GOT3 (cell line): ENCODE results near the gene HSPA1L.
"Not testable (repeated sequence)": the region's sequence is repeated elsewhere in the genome, so short reads cannot be mapped to it uniquely, and the experiment has no call there.

Experiments used
- DNase-seq: peaks from one replicate; lab custom pipeline; 2025; ENCODE audit warnings: mixed read lengths; lab: John Stamatoyannopoulos, UW

HSPA1L gene

DNA sequence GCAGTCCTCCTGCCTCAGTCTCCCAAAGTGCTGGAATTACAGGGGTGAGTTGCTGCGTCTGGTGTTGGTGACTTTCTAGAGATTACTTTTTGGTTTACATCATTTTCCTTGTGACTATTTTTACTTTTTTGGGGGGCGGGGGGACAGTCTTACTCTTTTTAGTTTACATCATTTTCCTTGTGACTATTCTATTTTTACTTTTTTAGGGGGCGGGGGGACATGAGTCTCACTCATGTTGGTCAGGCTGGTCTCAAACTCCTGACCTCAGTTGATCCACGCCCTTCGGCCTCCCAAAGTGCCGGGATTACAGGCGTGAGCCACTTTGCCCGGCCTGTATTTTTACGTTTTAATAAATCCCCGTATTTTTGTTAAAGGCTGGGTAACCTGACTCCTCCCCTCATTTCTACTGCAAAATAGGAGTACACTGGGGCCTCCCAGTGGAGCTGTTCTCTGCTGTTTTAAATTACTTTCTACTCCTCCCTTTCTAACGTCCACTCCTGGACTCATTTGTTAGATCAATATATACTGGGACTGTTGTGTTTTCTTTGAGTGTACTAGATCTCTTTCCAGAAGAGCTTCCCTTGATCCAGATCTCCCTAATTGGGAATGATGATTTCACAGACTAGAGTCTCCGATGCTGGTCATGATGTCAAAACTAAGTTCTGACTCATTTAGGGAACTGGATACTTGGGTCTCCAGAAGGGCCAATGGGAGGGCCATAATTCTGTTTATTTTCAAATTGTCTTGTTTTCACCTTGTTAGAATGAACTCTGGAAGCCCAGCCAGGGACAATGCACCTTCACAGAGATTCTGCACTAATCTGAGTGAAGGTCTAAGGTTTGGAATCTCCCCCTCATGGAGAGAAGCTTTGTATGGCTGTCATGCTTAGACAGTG is 21.6 kb upstream of the HSPA1L start:
- DNase-seq: no peak

DNA sequence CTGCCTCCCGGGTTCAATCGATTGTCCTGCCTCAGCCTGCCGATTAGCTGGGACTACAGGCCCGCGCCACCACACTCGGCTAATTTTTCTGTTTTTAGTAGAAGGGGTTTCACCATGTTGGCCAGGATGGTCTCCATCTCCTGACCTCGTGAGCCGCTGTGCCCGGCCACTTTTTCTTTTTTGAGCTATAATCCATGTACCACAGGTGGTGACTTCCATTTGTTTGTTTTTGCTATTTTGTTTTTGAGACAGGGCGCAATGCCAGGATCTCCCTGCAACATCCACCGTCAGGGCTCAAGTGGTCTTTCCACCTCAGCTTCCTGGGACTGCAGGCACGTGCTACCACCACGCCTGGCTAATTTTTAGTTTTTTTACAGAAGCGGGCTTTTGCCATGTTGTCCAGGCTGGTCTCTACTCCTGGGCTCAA is 21.0 kb upstream of the HSPA1L start:
- no peak for DNase-seq

DNA sequence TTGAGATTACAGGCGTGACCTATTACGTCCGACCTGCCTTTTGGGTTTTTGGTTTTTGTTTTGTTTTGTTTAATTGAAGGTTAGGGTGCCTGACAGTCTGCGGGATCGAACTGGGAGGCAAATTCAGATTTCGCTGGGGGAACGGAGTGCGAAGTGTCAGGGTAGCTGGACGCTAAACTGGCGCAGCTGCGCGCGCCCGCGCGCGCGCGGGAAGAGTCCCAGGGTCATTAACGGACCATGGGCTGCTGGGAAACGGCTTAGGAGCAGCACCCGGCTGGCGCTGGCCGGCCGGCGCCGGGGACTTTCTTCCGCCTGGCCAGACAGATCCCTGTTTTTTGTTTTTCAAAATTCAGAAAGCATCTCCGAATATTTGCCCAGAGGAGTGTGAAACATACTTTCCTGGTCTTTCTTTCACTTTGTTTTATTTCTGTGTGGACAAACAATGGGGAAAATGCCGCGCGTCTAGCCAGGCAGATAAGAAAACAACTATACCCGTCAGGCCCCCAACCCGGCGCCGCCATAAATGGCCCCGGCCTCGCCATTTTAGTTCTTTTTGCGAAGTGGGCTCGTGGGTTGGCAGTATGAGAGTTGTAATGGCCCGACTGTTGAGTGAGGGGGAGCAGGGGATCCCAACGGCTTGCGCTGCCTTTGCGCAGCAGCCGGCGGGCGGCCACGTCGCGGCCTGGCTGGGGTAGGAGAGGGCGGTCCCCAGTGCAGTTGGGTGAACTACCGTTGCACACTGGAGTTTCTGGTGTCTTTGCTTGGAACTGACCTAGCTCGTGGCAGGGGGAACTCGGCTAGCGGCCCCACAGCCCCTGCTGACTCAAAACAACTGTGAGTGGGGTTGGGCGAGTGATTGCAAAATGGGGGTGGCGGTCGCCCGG is 19.5 kb upstream of the HSPA1L start:
- peak; percentile 39 for DNase-seq

DNA sequence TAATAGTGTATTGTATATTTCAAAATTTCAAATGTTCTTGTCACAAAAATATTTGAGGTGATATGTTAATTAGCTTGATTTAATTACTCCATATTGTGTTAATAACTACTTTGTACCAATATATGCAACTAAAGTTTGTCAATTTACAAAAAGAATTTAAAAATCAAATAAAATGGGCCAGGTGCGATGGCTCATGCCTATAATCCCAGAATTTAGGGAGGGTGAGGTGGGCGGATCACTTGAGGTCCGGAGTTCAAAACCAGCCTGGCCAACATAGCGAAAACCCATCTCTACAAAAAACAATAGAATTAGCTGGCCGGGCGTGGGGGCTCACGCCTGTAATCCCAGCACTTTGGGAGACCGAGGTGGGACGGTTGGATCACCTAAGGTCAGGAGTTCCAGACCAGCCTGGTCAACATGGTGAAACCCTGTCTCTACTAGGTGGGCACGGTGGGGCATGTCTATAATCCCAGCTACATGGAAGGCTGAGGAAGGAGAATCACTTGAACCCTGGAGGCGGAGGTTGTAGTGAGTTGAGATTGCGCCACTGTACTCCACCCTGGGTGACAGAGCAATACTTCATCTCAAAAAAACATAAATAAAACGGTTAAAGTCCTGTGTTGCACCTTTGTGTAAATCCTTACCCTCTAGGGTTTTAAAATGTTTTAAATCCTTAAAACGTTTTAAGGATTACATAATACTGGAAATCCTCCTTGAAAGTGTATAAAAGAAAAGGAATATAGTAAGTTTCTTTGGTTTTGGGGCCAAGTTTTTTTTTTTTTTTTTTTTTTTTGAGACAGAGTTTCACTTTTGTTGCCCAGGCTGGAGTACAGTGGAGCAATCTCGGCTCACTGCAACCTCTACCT is 16.5 kb upstream of the HSPA1L start:
- DNase-seq: no peak

DNA sequence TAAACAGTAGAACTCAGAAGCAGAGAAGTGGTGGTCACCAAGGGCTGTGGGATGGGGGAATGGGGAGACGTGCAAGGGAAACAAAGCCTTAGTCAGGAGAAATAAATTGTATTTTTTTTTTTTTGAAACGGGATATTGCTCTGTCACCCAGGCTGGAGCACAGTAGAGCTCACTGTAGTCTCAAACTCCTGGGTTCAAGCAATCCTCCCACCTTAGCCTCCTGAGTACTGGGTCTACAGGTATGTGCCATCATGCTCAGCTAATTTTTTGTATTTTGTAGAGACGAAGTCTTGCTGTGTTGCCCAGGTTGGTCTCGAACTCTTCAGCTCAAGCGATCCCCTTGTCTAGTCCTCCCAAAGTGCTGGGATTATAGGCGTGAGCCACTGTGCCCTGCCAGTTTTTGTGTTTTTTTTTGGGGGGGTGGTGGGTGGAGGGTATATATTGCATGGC is 15.8 kb upstream of the HSPA1L start:
- DNase-seq: no peak

DNA sequence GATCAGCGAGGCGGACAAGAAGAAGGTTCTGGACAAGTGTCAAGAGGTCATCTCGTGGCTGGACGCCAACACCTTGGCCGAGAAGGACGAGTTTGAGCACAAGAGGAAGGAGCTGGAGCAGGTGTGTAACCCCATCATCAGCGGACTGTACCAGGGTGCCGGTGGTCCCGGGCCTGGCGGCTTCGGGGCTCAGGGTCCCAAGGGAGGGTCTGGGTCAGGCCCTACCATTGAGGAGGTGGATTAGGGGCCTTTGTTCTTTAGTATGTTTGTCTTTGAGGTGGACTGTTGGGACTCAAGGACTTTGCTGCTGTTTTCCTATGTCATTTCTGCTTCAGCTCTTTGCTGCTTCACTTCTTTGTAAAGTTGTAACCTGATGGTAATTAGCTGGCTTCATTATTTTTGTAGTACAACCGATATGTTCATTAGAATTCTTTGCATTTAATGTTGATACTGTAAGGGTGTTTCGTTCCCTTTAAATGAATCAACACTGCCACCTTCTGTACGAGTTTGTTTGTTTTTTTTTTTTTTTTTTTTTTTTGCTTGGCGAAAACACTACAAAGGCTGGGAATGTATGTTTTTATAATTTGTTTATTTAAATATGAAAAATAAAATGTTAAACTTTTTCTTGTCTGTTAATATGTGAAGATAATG is 14.7 kb upstream of the HSPA1L start:
- no peak for DNase-seq

DNA sequence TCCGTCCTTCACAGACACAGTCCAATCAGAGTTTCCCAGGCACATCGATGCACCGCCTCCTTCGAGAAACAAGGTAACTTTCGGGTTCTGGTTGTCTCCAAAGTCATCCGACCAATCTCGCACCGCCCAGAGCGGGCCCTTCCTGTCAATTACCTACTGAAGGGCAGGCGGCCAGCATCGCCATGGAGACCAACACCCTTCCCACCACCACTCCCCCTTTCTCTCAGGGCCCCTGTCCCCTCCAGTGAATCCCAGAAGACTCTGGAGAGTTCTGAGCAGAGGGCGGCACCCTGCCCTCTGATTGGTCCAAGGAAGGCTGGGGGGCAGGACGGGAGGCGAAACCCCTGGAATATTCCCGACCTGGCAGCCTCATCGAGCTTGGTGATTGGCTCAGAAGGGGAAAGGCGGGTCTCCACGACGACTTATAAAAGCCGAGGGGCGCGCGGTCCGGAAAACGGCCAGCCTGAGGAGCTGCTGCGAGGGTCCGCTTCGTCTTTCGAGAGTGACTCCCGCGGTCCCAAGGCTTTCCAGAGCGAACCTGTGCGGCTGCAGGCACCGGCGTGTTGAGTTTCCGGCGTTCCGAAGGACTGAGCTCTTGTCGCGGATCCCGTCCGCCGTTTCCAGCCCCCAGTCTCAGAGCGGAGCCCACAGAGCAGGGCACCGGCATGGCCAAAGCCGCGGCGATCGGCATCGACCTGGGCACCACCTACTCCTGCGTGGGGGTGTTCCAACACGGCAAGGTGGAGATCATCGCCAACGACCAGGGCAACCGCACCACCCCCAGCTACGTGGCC is 12.4 kb upstream of the HSPA1L start, which contains the start of gene HSPA1B:
Gene HSPA1B (plus strand): TSS at position 453 of the 794 bp plus-strand sequence. CDS start 213 bp downstream, at position 666.
- peak; percentile 99 for DNase-seq

DNA sequence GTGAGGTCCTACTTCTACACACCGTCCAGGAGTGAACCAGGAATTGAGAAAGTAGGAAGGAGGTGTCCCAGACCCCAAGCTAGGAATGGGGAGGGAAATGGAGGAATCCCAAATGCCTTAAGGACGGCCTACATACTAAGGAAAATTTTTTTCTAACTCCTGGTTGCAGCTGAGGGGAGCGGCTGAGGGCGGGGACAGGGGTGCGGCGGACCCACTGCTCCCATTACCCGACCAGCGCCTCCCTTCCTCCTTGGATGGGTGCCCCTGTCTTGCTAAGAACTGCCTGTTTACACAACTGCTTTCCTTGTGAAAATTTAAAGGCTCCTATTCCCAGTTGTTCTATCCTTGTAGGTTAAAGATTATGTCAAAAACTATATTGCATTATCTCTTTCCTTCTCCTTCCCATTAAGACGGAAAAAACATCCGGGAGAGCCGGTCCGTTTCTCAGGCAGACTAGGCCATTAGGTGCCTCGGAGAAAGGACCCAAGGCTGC is 11.8 kb upstream of the HSPA1L start:
- DNase-seq: peak; percentile 43

DNA sequence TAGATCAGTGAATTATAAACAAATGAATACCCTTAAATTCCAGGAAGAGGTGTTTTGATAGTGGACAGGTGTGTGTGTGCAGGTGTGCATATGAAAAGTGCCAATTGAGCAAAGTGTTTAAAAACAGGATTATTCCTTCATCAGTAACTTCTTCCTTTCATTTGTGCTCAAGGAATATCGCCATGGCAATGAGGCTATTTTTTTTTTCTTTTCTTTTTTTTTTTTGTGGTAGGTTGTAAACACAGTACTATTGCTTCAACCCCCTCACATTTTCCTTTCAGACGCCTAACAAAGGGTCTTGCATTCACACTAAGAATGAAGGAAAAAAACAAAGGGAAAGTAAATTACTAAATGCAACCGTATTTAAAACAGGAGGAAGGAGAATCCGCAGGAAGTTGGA is 10.5 kb upstream of the HSPA1L start:
- DNase-seq: no peak

DNA sequence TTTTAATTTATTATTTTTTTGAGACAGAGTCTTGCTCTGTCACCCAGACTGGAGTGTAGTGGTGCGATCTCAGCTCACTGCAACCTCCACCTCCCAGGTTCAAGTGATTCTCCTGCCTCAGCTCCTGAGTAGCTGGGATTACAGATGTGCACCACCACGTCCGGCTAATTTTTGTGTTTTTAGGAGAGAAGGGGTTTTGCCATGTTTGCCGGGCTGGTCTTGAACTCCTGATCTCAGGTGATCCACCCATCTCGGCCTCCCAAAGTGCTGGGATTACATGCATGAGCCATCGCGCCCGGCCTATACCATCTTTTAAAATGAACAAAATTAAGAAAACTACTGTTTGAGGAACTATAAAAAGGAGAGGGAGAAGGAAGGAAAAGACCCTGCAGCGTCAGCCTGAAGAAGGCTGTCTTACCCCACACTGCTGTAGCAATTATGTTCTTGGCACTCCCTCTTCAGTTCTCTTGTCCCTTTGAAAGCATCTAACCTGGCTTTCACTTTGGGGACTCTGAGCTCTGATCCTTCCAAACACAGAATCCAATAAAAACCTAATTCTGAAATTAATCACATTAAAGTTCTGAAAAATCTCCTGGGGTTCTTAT is 8.6 kb upstream of the HSPA1L start:
- DNase-seq: not testable (repeated sequence)

DNA sequence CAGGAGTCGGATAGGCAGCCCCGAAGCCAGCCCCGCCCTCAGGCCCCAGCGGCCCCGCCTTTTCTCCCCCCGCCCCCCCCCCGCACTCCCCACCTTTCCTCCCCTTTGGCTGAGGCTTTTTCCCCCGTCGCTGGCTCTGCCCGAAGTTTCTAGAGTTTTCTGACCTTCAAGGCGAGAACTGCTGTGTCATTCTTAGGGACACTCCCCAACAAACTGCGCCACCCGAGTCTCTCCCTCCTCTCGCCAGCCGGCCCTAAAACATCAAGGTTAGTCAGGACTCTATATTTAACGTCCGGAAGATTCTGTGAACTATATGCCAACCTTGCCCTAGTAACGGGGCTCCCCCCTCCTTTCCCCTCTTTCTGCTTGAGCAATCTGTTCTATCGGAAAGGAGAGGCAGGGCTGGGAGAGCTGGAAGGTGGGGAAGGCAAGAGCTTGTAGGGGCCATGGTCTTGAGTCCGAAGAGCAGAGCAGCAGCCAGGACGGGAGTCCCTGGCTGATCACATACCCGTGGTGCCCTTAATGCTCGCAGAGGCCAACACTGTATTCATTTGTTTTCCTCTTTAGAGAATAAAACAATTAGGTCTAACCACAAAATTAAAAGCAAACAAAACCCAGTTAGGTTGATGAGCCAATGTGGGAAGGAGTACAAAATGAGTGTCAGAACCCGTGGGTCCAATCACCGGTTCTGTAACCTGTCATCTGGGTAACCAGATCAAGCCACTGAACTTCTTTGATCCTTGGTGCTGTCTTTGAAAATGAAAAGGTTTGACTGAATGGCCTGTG is 7.1 kb upstream of the HSPA1L start:
- peak; percentile 42 for DNase-seq

DNA sequence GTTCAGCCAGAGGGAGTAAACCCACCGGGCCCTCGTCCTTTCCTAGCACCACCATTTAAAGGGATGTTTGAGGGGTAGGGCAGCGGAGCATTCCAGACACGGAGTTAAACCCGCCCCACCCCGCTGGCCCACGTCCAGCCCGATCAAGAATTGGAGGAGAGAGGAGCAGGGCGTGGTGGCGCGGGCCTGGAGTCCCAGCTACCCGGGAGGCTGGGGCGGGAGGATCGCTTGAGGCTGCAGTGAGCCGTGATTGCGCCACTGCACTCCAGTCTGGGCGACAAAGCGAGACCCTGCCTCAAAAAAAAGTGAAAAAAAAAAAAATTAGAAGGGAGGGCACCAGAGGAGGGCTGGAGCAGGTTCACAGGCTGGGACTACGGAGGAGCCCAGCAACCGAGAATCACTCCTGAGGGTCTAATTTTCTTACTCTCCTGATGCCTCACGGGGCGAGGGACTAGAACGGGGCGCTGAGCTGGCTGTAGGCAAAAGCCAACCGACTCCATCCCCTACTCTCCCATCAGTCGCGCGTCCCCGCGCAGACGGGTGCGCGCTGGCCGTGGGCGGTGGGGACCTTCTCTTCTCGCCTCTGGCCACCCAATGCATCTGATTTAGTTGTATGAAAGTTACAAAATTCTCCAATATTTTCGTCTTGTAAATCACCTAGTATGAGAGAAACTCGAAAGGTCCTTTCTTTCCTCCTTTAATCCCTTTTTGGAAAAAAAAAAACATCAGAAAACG is 6.4 kb upstream of the HSPA1L start:
- DNase-seq: peak; percentile 24

DNA sequence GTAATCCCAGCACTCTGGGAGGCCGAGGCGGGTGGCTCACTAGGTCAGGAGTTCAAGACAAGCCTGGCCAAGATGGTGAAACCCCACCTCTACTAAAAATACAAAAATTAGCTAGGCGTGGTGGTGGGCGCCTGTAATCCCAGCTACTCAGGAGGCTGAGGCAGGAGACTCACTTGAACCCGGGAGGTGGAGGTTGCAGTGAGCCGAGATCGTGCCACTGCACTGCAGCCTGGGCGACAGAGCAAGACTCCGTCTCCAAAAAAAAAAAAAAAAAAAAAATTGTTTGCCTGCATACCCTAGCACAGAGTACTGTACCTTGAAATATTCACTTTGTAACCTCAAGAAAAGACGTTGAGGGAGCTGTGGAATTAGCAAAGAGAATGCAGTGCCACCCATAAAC is 5.3 kb upstream of the HSPA1L start:
- DNase-seq: not testable (repeated sequence)

DNA sequence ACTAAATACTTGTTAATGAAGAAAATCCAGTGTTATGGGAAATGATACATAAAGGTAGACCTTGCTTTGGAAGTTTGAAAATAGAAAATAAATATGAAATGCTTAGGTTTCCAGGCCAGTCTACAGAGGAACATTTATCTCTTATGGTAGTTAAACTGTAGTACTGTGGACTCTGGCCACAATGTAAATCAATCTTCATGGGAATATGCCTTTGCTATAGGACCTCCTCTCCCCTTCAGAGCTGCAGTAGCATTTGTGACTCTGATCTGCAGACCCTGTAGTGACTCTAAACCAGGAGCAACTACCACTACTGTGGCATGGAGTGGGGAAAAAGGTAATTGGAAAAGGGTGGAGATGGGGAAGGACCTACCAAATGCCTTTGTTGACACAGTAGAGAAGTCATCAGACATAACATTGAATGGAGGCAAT is 4.8 kb upstream of the HSPA1L start:
- no peak for DNase-seq

DNA sequence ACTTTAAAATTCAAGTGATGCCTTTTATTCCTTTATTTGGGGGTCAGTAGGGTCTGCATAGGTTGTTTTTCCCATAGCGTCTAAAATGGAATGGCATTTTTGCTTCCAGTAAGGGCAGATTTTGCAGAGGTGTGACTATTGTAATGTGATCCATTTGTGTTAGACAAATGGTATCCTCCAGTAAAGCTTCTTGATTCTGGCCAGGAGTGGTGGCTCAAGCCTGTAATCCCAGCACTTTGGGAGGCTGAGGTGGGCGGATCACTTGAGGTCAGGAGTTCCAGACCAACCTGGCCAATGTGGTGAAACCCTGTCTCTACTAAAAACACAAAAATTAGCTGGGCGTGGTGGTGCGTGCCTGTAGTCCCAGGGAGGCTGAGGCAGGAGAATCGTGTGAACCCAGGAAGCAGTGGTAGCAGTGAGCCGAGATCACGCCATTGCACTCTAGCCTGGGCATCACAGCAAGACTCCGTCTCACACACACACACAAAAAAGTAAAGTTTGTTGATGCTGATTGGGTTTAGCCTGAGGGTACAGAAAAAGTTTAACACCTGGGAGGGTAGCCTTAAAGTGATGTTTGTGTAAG is 2.9 kb upstream of the HSPA1L start:
- DNase-seq: not testable (repeated sequence)

DNA sequence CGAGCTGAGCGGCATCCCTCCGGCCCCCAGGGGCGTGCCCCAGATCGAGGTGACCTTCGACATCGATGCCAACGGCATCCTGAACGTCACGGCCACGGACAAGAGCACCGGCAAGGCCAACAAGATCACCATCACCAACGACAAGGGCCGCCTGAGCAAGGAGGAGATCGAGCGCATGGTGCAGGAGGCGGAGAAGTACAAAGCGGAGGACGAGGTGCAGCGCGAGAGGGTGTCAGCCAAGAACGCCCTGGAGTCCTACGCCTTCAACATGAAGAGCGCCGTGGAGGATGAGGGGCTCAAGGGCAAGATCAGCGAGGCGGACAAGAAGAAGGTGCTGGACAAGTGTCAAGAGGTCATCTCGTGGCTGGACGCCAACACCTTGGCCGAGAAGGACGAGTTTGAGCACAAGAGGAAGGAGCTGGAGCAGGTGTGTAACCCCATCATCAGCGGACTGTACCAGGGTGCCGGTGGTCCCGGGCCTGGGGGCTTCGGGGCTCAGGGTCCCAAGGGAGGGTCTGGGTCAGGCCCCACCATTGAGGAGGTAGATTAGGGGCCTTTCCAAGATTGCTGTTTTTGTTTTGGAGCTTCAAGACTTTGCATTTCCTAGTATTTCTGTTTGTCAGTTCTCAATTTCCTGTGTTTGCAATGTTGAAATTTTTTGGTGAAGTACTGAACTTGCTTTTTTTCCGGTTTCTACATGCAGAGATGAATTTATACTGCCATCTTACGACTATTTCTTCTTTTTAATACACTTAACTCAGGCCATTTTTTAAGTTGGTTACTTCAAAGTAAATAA is 2.2 kb upstream of the HSPA1L start:
- DNase-seq: not testable (repeated sequence)

DNA sequence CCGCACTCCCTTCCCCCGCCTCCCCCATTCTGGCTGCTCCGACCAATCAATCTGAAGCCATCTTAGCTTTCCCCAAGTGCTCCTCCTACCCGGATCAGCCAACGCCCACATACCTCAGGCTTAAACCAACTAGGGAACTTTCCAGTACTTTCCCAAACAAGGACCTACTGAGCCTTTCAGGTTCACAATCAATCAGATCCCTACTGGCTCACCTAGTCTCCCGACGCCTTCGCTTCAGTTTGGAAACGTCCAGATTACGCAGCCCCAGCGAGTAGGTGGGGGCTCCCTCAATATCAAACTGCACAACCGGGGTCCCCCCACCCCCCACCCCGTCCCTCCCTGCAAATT is 432 bp downstream of the HSPA1L start:
- peak; percentile 20 for DNase-seq
